Measurements from ENCODE around the gene TTC7B.
"Not testable (repeated sequence)": the region's sequence is repeated elsewhere in the genome, so short reads cannot be mapped to it uniquely, and the experiment has no call there.

TTC7B gene, protein sequence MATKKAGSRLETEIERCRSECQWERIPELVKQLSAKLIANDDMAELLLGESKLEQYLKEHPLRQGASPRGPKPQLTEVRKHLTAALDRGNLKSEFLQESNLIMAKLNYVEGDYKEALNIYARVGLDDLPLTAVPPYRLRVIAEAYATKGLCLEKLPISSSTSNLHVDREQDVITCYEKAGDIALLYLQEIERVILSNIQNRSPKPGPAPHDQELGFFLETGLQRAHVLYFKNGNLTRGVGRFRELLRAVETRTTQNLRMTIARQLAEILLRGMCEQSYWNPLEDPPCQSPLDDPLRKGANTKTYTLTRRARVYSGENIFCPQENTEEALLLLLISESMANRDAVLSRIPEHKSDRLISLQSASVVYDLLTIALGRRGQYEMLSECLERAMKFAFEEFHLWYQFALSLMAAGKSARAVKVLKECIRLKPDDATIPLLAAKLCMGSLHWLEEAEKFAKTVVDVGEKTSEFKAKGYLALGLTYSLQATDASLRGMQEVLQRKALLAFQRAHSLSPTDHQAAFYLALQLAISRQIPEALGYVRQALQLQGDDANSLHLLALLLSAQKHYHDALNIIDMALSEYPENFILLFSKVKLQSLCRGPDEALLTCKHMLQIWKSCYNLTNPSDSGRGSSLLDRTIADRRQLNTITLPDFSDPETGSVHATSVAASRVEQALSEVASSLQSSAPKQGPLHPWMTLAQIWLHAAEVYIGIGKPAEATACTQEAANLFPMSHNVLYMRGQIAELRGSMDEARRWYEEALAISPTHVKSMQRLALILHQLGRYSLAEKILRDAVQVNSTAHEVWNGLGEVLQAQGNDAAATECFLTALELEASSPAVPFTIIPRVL

DNA sequence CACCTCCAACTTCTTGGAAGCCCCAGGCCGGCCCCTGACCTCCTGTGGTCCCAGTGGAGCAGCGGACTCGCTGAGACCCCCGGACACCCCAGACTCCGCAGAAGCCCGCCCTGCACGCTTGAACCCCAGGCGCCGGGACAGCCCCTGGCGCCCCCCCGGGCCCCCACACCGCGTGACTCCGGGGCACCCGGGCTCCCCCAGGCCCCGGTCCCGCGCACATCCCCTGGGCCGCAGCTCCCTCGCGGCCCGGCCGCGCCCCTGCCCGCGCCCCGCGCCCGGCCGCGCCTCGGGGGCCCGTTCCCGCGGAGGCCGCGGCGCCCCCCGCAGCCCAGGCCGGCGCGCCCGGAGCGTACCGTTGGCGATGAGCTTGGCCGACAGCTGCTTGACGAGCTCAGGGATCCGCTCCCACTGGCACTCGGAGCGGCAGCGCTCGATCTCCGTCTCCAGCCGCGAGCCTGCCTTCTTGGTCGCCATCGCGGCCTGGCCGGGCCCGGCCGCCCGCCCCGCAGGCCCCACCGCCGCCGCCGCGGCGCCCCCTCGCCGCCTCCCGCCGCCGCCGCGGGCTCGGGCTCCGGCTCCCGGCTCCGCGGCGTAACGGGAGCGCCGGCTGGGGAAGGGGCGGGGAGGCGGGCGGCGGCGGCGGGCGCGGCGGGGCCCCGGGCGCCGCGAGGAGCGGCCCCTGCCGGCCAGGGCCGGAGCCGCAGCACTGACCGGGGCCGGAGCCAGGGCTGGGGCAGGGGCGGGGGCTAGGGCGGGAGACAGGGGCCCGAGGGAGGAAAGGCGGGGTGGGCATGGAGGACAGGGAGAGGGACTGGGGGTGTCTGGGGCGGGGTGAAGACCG lies at the start of gene TTC7B:
Gene TTC7B (minus strand): TSS at position 609 of the 841 bp plus-strand sequence. CDS start 135 bp downstream, at position 474.
- no peak for DNase-seq

DNA sequence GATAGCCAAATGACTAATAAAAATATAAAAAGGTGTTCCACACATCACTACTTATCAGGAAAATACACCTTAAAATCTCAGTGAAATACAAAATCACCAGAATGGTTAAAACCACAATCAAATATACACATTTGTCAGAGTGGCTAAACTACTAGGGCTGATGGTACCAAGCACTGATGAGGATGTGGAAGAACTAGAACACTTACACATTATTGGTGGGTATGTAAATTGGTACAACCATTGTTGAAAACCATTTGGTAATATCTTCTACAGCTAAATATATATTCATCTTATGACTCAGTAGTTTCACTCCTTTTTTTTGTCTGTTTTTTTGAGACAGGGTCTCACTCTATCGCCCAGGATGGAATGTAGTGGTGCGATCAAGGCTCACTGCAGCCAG lies 48.5 kb upstream of the TTC7B start:
- DNase-seq: no peak

- DNase-seq: no peak
These were observed 42.3 kb upstream of the TTC7B start for GRCh38 chr14:90858511-90858910.

DNA sequence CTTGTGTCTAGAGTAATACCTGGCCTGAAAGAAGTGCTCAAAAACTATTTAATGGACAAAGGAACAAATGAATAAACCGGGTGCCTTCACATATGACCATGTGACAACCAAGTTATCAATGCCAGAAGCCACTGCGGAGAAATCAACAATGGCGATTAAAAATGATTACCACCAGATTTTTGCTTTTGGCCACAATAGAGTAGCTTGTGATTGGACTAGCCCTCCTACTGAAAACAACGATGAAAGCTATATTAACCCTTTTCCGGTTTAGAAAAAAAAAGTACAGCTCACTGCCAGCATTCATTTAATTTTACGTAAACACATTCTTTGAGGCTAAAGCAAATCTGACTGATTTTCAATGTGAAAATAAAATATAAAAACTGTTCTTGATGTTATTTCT lies 41.6 kb upstream of the TTC7B start:
- no peak for DNase-seq

GRCh38 chr14:90856115-90856514 lies 39.9 kb upstream of the TTC7B start:
- not testable (repeated sequence) for DNase-seq

GRCh38 chr14:90853116-90853515 lies 36.9 kb upstream of the TTC7B start:
- no peak for DNase-seq

GRCh38 chr14:90851327-90852036 lies 35.3 kb upstream of the TTC7B start:
- no peak for DNase-seq

DNA sequence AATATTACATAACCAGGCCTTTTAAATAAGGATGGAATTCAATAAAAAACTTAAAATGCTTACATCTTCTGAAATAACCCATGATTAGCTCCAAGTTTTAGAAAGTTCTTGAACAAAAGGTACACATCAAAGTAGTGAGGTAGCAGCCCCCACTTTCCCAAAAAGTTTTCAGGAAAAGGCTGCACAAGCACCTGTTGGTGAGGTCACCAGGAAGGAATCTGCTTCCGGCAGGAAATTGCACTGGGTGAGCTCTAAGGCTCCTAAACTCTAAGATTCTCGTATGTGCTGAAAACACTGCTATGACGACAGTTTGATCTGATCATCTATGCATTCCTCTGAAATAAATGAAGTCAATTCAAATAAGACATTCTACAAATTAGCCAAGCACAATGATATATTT lies 34.3 kb upstream of the TTC7B start:
- DNase-seq: no peak

- no peak for DNase-seq
These were observed 33.7 kb upstream of the TTC7B start for GRCh38 chr14:90849787-90850444.

DNA sequence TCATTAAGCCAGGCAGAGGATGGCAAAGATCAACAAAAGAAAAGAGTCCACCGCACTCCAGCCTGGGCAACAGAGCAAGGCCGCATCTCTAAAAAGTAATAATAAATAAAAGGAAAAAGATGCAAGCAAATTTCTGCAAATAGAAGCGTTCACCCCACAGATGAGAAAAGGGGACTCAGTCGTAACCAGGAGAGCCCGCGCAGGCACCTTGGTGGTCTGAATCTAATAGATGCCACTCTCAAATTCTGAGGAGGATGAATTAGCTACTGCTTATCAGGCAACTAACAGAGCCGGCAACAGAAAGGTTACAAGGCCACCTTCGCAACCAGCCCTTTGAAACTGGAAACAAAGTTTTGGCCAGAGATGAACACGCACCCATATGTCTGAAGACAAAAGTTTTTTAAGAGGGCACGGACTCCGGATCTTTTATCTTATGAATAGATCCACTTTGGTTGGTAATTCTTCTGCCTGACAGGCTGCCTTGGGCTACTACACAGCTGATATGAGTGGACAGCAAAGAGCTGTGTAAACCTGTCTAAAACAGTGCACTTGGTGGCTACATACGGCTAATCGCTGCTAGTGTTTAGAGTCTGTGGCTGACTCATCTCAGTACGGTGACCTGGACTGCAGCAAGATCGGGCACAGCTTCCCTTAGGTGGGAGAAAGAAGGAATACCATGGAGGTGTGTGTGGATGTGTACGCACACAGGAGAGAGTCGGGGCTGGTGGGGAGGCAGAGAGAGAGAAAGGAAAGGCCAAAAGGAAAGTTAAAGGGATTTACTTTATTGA lies 32.9 kb upstream of the TTC7B start:
- DNase-seq: no peak

DNA sequence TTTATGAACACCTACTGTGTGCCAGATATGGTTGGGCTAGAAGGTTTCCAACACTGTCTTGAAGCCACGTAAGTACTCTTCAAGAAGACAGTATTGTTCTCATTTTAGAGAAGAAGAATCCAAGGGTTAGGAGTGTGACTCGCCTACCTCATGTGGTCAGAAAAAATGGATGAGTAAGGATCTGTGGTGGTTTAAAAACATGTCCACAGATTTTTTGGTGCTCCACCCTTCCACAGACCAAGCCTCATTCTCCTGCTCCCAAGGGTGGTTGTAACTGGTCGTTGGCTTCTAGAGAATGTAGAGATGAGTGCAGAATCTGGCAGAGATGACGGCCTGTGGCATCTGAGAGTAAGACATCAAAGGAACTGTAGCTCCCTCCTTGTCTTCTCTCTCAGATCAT lies 30.3 kb upstream of the TTC7B start:
- DNase-seq: no peak

DNA sequence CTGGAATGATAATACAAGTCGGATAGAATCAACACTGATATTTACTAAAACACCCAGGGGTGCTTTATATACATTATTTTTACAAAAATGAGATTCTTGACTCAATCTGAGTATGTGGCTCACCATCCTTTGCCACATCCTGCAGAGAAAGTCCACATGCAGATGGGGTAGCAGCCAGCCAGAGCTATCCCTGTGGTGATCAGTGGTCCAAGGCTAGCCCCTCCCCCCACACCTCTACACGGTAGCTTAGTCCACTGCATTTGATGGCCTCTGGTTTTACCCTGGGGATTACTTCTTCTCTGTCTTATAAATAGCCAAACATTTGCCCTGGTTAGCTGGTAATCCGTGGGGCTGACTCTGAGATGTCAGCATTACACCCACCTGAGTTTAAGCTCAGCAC lies 28.1 kb upstream of the TTC7B start:
- DNase-seq: no peak

GRCh38 chr14:90842726-90843125 lies 26.5 kb upstream of the TTC7B start:
- DNase-seq: no peak

GRCh38 chr14:90840667-90841066 lies 24.4 kb upstream of the TTC7B start:
- not testable (repeated sequence) for DNase-seq

GRCh38 chr14:90839889-90840266 lies 23.6 kb upstream of the TTC7B start:
- no peak for DNase-seq

- no peak for DNase-seq
These were observed 23.0 kb upstream of the TTC7B start for GRCh38 chr14:90839024-90839888.

GRCh38 chr14:90838531-90838930 lies 22.3 kb upstream of the TTC7B start:
- DNase-seq: not testable (repeated sequence)

DNA sequence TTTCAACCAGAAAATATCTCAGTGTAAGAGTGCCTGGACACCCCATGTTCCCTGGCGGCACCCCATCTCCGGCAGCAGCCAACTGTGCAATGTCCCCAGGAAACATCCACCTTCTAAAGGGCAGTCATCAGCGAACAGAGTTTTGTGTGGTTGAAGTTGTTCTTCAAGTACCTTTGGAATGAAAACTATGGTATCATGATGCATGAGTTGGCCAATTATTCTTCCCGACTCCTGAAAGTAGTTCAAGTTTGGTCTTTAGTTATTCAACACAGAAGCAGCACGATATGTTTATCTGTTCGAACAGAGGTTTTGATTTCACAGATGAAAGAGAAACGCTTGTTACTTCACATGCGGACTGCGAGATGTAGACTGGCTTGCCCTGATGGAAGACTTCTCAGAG lies 21.1 kb upstream of the TTC7B start:
- no peak for DNase-seq

GRCh38 chr14:90836692-90837063 lies 20.4 kb upstream of the TTC7B start:
- DNase-seq: no peak

GRCh38 chr14:90831821-90832220 lies 15.6 kb upstream of the TTC7B start:
- no peak for DNase-seq

All from NCI-H187 treated with DMSO at 0.1 percent for 48 hours (cell line).